HepG2 (cell line): Measurements from ENCODE around the gene SLC22A7. TPM values are rescaled to one million over a fixed set of nuclear protein-coding genes. Genes with fewer than 3 reads are reported as not detected.
A peak's percentile ranks its signal among the peaks of the same experiment; 100 is the strongest.

Experiments used
- FIP1L1 ChIP-seq: fragments of 200-400 bp; formaldehyde crosslinking; IDR thresholded peaks from 2 replicates; pipeline ENCODE4 v1.6.1; 2018; ENCODE audit warnings: low read depth, mild to moderate bottlenecking, low read length, moderate library complexity, borderline replicate concordance; ENCODE audit not compliant: insufficient read depth
- FOXP1 ChIP-seq, 2 experiments: fragments of 450-650 bp in 1 of 2; IDR thresholded peaks; 2 replicates each; pipeline ENCODE4 v1.6.1; 2017 to 2018; ENCODE audit warnings: antibody characterized with exemption in 1 of 2
- HNRNPLL ChIP-seq: fragments of 200-400 bp; formaldehyde crosslinking; IDR thresholded peaks from 2 replicates; pipeline ENCODE4 v1.6.1; 2017; ENCODE audit warnings: mild to moderate bottlenecking, low read depth, low read length; ENCODE audit not compliant: poor library complexity, severe bottlenecking
- ISX ChIP-seq: sonication (generic); formaldehyde crosslinking; conservative IDR thresholded peaks from 2 replicates; pipeline ENCODE4 v1.5.0; 2020; ENCODE audit warnings: missing genetic modification reagents
- JDP2 ChIP-seq: sonication (generic); formaldehyde crosslinking; IDR thresholded peaks from 2 replicates; pipeline ENCODE4 v1.8.1; 2022; ENCODE audit warnings: missing genetic modification reagents, borderline replicate concordance
- KAT7 ChIP-seq: IDR thresholded peaks from 2 replicates; pipeline ENCODE4 v1.6.1; 2018; ENCODE audit warnings: borderline replicate concordance, missing compliant biosample characterization
- LRRFIP1 ChIP-seq: sonication (generic); formaldehyde crosslinking; conservative IDR thresholded peaks from 2 replicates; pipeline ENCODE4 v1.4.0; 2020; ENCODE audit warnings: missing genetic modification reagents
- MAF1 ChIP-seq: sonication (generic); formaldehyde crosslinking; IDR thresholded peaks from 2 replicates; pipeline ENCODE4 v1.5.0; 2020; ENCODE audit warnings: missing genetic modification reagents, borderline replicate concordance
- MTF2 ChIP-seq: sonication (generic); formaldehyde crosslinking; IDR thresholded peaks from 2 replicates; pipeline ENCODE4 v1.5.0; 2020; ENCODE audit warnings: missing genetic modification reagents, borderline replicate concordance
- NBN ChIP-seq: fragments of 450-650 bp; conservative IDR thresholded peaks from 2 replicates; pipeline ENCODE4 v1.6.1; 2017
- NFIC ChIP-seq: IDR thresholded peaks from 2 replicates; pipeline ENCODE4 v1.6.1; 2012; ENCODE audit warnings: mild to moderate bottlenecking, low read length, inconsistent platforms
- NRL ChIP-seq: sonication (generic); formaldehyde crosslinking; IDR thresholded peaks from 2 replicates; pipeline ENCODE4 v1.5.0; 2020; ENCODE audit warnings: missing genetic modification reagents, mild to moderate bottlenecking, moderate library complexity, borderline replicate concordance
- PRDM10 ChIP-seq: sonication (generic); formaldehyde crosslinking; IDR thresholded peaks from 2 replicates; pipeline ENCODE4 v1.4.0; 2020; ENCODE audit warnings: low read depth, missing genetic modification reagents
- RORA ChIP-seq: sonication (generic); formaldehyde crosslinking; IDR thresholded peaks from 2 replicates; pipeline ENCODE4 v1.5.0; 2020; ENCODE audit warnings: mild to moderate bottlenecking, missing genetic modification reagents, moderate library complexity
- TARDBP ChIP-seq: sonication (generic); formaldehyde crosslinking; IDR thresholded peaks from 2 replicates; pipeline ENCODE4 v1.8.0; 2022; ENCODE audit warnings: mild to moderate bottlenecking, missing genetic modification reagents
- TEAD3 ChIP-seq: optimal IDR thresholded peaks from 2 replicates; pipeline ENCODE3; 2016; ENCODE audit warnings: borderline replicate concordance
- ZFP82 ChIP-seq: sonication (generic); formaldehyde crosslinking; IDR thresholded peaks from 2 replicates; pipeline ENCODE4 v1.5.1; 2020; ENCODE audit warnings: mild to moderate bottlenecking, missing genetic modification reagents, borderline replicate concordance
- ZIK1 ChIP-seq: sonication (generic); formaldehyde crosslinking; IDR thresholded peaks from 2 replicates; pipeline ENCODE4 v1.5.0; 2020; ENCODE audit warnings: mild to moderate bottlenecking, low read depth, missing genetic modification reagents, borderline replicate concordance
- ZNF230 ChIP-seq: sonication (generic); formaldehyde crosslinking; IDR thresholded peaks from 2 replicates; pipeline ENCODE4 v1.4.0; 2020; ENCODE audit warnings: mild to moderate bottlenecking, missing genetic modification reagents
- ZNF550 ChIP-seq: sonication (generic); formaldehyde crosslinking; IDR thresholded peaks from 2 replicates; pipeline ENCODE4 v1.4.0; 2020; ENCODE audit warnings: mild to moderate bottlenecking, missing genetic modification reagents, borderline replicate concordance
- polyA plus RNA-seq, 8 experiments: library from polyadenylated mRNA; depleted of rRNA in 3 of 8; stranded (reverse) in 7 of 8; unstranded in 1 of 8; fragments of >200 nt; fragmentation: Illumina TruSeq in 4 of 8; extraction: Trizol in 4 of 8; gene quantifications; 2 replicates each; pipeline versions ENCODE4 v1.2.1 to v1.2.3, GENCODE V29; 2011 to 2016; ENCODE audit warnings: low read depth in 4 of 8, missing spikeins in 1 of 8, mixed read lengths in 1 of 8; ENCODE audit not compliant: insufficient read depth in 1 of 8
- total RNA-seq, 5 experiments: library from RNA; depleted of rRNA; stranded (reverse); fragments of >200 nt; fragmentation: Illumina TruSeq; extraction: Trizol; gene quantifications; 2 replicates each; pipeline ENCODE4 v1.2.3, GENCODE V29; 2016; ENCODE audit warnings: low read depth in 1 of 5
- TF ChIP-seq, protein P1 (sequence below): sonication (generic); formaldehyde crosslinking; IDR thresholded peaks from 2 replicates; pipeline ENCODE4 v1.5.0; 2020; ENCODE audit warnings: missing genetic modification reagents
- TF ChIP-seq, protein P2 (sequence below): sonication (generic); formaldehyde crosslinking; IDR thresholded peaks from 2 replicates; pipeline ENCODE4 v1.4.0; 2020; ENCODE audit warnings: low read depth, mild to moderate bottlenecking, missing genetic modification reagents

The SLC22A7 gene
- total and polyA plus RNA-seq, 2 of the 13 experiments (the other 11 are each of a cell fraction or from before 2014, with no cell fraction given): 5.3 to 22.6 TPM

DNA sequence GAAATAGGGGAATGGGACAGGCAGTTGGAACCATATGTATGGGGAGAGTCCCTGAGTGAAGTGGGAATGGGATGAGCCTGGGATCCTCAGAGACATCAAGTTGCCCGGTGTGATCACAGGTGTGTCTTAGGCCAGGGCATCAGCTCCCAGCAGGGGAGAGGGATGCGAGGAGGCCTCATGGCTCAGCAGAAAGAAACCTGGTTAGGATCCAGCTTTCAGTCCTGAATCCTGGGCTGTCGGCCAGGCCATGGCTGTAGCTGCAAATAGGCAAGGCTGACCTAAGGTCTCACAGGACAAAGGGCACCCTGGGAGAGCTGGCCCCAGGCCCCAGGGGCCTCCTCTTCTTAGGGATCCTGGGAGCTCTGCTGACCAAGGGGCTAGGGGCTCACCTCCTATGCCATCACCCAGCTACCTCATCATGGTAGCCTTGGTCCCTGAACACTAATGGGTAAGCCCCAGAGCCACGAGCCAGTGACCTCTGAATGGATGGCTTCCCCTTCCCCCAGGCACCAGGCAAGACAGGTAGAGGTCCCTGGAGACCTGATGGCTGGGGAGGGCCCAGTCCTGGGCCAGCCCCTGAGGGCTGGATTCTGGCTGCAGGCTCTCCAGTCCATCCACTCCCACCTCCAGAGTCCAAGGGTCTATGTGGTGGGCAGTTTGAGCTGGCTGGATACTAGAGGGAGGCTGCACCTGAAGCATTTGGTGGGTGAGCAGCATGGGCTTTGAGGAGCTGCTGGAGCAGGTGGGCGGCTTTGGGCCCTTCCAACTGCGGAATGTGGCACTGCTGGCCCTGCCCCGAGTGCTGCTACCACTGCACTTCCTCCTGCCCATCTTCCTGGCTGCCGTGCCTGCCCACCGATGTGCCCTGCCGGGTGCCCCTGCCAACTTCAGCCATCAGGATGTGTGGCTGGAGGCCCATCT is at the start of gene SLC22A7 (continued):
- TF ChIP-seq PRDM10 (no peak), ZNF230 (peak; percentile 73), ZIK1 (CRISPR knock-in tag) (no peak), NRL (CRISPR knock-in tag) (peak; percentile 74), FIP1L1 (no peak), TARDBP (no peak), JDP2 (no peak), MTF2 (CRISPR knock-in tag) (no peak), MAF1 (CRISPR knock-in tag) (no peak), LRRFIP1 (CRISPR knock-in tag) (no peak), TEAD3 (peak; percentile 34), FOXP1 (IDR thresholded peaks at IDR 0.05) (no peak), FOXP1 (CRISPR knock-in tag; IDR thresholded peaks at IDR 0.05) (no peak), HNRNPLL (no peak), KAT7 (CRISPR knock-in tag) (no peak), ZFP82 (CRISPR knock-in tag) (no peak), RORA (CRISPR knock-in tag) (no peak), NFIC (no peak; the same call in 1 of the 2 replicates), NBN (no peak), ISX (CRISPR knock-in tag) (no peak), ZNF550 (CRISPR knock-in tag) (no peak)
- TF ChIP-seq, protein P1, sequence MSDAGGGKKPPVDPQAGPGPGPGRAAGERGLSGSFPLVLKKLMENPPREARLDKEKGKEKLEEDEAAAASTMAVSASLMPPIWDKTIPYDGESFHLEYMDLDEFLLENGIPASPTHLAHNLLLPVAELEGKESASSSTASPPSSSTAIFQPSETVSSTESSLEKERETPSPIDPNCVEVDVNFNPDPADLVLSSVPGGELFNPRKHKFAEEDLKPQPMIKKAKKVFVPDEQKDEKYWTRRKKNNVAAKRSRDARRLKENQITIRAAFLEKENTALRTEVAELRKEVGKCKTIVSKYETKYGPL: no peak
- TF ChIP-seq, protein P2, sequence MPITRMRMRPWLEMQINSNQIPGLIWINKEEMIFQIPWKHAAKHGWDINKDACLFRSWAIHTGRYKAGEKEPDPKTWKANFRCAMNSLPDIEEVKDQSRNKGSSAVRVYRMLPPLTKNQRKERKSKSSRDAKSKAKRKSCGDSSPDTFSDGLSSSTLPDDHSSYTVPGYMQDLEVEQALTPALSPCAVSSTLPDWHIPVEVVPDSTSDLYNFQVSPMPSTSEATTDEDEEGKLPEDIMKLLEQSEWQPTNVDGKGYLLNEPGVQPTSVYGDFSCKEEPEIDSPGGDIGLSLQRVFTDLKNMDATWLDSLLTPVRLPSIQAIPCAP: no peak
